Stimulated activated CD4-positive, alpha-beta T cell treated with anti-CD3 and anti-CD28 coated beads, Interleukin-12 subunit alpha, Interleukin-12 subunit beta, amount 100 ng/mL, for 4 hours (primary cell): ENCODE measurements around the gene LRRC17.

Experiments used
- DNase-seq: peaks from one replicate; pipeline ENCODE4 v3.0.0-alpha.2; 2020

Gene LRRC17

DNA sequence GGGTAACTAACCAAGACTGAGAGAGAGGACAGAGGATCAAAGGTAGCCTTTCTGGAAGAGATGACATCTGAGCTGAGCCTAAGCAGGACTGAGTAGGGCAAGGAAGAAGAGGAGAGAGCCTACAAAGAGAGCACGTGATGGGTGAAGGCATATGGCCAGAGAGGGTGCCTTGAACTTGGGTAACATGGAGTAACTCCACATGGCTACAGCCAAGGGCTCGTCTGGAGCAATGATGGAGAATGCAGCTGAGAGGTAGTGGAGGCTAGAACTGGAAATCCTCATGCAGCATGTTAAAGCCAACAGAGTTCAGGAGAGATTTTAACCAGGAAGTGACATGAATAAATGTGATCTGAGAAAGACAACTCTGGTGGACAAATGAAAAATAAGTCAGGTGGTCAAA is 77.8 kb downstream of the LRRC17 start:
- DNase-seq, result no peak

DNA sequence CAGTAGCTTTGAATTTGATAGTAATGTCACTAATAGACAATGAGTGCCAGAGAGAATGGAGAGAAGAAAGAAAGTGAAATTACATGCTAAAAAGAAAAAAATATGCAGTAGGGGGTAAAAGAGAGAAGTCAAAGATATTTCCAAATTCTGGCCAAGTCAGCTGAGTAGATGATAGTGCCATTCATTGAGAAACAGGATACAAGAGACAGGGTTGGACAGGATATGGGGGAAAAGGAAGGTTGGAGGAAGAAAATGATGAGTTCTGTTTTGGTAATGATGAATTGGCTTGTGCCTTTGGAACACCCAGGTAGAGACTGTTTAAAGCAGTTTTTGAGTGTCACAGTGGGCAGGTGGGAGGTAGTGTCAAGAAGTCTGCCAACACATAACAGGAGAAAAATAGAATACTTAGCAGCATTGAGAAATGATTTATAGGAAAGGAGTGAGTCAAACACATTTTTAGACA is 78.3 kb downstream of the LRRC17 start:
- DNase-seq, result no peak

DNA sequence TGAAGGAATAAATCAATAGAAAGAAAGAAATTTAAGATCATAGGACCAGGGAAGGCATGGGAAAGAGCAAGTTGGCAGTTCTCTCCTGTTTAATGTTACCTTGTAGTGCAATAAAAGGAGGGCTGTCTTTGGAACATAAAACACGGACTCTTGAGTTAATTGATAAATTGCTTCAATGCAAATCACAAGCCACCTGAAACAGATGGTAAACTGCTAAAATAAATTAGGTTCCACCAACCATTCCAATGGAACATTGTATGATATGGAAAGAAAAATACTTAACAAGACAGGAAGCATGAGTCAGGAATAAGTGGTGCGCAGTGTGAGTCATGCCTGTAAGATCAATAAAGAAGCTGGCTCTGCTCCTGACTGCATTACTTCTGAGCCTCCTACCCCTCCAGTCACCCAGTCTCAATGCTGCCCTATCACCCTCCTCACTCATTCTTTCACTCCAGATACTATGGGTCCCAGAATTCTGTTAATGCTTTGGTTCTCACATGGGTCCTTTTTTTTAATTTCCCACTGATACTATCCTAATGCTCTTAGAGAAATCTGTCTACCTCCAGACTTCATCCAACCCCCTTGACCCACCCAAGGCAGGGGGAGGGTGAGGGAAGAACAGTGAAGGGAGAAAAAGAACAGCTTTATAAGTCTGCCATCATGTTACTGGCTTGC is 78.9 kb downstream of the LRRC17 start:
- no peak for DNase-seq

DNA sequence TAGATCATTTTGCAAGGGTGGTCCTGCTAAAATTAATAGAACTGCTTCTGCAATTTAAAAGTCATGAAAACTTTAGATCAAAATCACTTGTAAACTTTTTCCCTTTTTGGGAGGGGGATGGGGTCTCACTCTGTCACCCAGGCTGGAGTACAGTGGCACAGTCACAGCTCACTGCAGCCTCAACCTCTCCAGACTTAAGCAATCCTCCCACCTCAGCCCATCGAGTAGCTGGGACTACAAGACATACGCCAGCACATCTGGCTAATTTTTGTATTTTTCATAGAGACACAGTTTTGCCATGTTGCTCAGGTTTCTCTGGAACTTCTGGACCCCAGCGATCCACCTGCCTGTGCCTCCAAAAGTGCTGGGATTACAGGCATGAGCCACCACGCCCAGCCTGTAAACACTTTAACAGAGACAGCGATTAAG is 79.7 kb downstream of the LRRC17 start:
- DNase-seq, result no peak

DNA sequence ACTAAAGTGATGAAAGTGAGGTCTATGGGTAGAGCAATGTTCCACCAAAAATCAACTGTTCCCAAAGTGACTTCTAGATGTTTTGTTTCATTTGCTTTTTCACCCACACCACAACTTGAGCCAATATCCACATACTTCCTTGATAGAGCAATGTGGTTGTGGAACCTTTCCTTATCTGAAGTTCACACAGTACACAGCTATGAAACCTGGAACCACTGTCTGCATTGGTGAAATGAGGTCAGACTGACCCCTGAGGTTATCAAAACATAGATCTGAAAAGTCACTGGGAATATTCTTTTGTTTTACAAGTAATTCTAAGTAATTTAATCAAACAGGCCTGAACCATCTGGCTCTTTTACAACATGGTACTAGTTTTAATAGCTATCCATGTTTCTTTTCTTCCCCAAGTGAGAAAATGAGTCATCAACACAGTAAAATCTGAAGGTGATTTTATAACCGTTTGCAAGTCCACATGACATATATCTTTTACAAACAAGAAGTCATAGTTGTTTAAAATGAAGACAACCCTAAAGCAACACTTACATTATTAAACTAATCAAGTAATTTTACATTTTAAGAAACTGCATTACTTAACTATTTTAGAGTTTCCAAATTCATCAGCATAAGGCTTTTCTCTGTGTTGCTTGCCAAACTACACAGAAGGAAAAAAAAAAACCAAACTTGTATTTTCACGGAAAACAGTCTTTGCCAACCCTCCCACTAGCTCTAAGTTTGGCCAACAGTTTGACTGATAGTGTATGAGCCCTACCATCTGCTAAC is 80.3 kb downstream of the LRRC17 start:
- DNase-seq, result no peak

DNA sequence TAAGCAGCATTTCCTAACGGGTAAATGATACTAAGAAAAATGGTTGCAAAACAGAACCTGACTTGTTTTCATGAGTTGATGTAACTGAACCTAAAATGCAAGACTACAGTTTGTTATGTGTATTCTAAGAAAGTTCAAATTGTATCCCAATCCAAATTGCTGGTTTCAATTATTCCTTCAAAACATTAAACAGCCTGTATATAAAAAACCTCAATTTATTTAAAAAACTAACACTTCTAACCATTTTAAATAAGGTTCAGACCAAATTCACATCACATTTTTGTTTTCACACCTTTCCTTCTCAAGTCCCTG is 80.9 kb downstream of the LRRC17 start:
- no peak for DNase-seq

DNA sequence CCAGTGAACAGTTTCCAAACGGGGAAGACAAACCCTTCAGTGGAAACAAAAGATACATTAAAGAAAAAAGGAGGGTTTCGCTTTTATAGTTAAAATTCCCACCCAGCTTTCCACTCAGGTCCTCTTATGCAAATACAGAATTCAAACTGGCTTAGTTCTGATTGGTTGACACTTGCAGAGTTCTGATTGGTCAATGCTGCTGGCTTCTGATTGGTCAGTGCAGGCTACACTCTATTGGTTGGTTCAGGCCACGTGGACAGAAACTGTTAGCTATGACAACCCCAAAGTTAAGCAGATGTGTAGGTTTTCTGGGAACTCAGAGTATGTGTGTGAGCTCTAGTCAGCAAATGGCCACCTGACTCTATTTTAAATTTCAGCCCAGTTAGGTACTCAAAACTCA is 81.8 kb downstream of the LRRC17 start:
- no peak for DNase-seq
